ENCODE data around the gene TSPAN13.

Gene TSPAN13

DNA sequence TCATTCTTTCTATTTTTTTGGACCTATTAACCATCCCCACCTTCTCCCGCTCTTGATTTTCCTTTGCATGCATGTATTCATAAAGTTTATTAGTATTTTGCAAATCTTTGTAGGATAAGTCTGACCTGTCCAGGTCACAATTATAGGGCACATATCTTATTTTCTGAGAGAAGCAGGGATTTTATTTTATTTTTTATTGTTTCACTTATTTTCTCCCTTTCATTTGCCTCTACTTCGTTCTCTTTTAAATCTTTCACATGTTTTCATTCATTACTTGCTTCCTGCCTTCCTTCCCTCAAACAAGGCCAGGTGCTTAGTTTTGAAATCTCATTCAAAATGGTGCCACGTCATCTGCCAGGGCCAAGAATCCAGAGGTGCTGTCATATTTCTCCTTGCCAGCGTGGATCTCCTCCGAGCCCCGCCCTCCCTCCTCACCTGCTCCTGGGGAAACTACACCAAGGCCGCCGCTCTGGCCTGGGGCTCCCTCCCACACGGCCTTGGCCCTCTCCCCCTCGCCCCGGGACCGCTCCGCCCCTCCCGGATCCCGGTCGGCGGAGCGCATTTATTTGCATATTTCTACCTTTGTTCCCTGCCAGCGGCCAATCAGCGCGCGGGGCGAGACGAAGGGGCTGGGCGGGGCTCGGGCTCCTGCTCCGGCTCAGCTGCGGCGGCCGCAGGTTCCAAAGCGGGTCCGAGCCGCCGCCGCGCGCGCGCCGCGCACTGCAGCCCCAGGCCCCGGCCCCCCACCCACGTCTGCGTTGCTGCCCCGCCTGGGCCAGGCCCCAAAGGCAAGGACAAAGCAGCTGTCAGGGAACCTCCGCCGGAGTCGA is at the start of gene TSPAN13:
TSS of gene TSPAN13 (plus strand) at position 654 of the 830 bp plus-strand sequence. CDS start 213 bp downstream, outside the sequence.
- peak; percentile 62 for DNase-seq

DNA sequence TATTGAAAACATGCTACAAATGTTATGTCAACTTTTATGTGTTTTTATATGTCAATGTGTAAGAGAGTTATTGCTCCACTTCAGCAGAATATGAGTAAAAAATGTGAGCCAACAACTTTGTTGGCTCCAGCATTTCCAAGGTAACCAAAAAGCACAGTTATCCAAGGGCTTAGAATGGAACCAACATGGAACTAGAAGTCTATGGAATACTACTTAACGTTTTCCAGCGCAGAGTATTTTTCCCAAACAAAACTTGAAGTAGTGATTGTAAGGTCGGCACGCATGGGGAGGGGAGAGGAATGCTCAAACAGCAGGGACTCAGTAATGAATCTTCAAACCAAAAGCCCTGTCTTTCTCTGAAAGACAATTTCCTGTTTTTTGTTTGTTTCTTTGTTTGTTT is 45.0 kb upstream of the TSPAN13 start:
- DNase-seq: no peak

DNA sequence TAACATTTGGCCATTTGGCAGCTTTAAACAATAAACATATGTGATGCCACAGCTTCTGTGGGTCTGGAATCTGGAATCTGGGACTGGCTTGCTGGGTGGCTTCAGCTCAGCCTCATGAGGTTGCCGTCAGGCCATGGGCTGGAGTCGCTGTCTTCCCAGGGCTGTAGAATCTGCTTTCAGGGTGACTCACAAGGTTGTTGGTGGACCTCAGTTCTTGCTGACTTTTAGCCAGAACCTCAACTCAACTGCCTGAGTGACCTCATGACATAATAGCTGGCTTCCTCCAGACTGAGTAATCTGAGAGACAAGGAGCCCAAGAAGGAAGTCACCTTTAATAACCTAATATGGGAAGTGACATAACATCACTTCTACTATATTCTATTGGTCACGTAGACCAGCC is 44.6 kb upstream of the TSPAN13 start:
- DNase-seq: no peak

GRCh38 chr7:16710651-16711050 is 42.9 kb upstream of the TSPAN13 start:
- no peak for DNase-seq

DNA sequence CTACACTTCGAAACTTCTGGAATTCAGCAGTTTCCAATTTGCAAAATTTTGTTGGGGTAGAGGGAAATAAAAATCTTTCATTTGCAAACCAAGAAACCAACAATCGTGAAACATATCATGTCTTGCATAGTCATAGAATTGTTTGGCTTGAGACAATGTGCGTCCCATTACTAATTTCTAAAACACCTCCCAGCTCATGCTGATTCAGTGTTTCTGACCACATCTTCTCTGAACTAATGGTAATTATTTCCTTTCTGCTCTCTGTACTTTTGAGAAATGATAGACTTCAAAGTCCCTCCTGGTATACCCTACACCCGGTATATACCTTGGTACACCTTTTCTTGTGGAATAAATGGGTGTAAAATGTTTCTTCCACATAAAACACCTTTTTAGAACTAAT is 41.8 kb upstream of the TSPAN13 start:
- DNase-seq: no peak

- DNase-seq: no peak
Observed at GRCh38 chr7:16712916-16713315, 40.6 kb upstream of the TSPAN13 start.

DNA sequence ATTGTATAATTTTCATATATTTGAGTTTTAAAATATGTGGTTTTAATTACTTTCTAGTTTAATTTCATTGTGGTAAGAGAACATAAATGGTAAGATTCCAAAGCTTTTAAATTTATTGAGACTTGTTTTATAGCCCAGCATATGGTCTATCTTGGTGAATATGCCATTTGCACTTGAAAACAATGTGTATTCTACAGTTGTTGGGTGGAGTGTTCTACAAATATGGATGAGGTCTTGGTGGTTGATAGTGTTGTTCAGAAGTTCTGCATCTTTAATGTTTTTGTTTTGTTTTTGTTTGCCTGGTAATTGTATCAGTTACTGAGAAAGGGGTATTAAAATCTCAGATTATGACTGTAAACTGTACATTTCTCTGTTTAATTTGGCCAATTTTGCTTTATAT is 37.6 kb upstream of the TSPAN13 start:
- no peak for DNase-seq

GRCh38 chr7:16718111-16718656 is 35.4 kb upstream of the TSPAN13 start:
- no peak for DNase-seq

GRCh38 chr7:16719699-16720098 is 33.9 kb upstream of the TSPAN13 start:
- no peak for DNase-seq

DNA sequence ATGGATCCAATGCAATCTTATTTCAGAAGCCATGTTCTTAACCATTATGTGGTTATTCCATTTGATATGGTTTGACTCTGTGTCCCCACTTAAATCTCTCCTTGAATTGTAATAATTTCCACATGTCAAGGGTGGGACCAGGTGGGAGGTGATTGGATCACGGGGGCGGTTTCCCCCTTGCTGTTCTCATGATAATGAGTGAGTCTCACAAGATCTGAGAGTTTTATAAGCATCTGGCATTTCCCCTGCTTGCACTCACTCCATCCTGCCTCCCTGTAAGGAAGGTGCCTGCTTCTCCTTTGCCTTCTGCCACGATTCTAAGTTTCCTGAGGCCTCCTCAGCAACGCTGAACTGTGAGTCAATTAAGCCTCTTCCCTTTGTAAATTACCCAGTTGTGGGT is 32.0 kb upstream of the TSPAN13 start:
- DNase-seq: no peak

- DNase-seq: no peak
Observed at GRCh38 chr7:16724344-16724743, 29.2 kb upstream of the TSPAN13 start.

DNA sequence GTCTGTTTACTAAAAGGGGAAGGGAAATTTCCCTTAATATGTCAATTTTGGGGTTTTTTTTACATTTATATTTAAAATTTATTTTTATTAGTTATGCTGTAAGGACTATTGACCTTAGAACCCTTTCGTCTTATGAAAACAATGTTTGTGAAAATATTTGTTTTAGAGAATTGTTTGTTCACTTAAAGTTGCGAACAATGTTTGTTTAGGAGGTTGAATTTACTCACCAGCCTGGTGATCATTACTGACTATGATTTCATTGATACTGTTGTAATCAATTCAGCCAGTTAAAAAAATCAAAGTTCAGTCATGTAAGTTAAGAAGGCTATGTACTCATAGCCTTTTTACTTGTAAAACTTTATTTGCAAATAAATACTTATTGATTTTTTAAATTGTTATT is 27.4 kb upstream of the TSPAN13 start:
- DNase-seq: no peak

GRCh38 chr7:16727736-16728135 is 25.8 kb upstream of the TSPAN13 start:
- DNase-seq: no peak

GRCh38 chr7:16728811-16729210 is 24.7 kb upstream of the TSPAN13 start:
- no peak for DNase-seq

DNA sequence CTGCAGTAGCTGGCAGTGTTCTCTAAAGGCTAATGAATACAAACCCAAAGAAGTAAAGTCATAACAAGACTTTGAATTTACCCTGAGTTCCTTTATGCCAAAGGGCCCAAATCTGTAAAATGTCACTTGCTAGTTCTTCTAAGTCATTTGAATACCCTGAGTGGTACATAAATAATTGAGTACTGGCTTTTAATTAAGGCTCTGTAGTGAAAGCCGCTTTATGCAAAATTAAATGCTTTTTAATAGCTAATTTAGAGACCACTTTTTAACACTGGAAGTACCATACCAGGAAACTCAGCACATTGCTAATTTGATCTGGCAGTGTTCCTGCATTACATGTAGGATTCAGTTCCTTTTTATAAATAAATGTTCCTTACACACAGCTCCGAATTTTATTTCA is 24.0 kb upstream of the TSPAN13 start:
- DNase-seq: no peak

GRCh38 chr7:16730937-16731336 is 22.6 kb upstream of the TSPAN13 start:
- no peak for DNase-seq

DNA sequence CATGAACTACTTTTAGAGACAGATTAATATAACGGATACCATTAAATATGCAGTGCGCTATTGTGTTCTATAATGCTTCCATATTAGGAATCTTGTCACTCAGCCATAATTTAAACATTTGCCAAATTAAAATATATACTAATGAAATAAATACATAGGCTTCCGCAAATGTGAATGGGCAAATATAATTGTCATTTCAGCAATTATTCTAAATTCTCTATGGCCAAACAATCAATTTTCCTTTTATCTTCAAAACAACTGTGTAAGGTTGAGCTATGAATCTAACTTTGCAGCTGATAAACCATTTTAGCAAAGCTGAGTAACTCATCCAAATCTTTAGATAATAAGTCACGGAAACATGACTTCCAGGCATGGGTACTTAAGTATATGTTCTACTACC is 20.7 kb upstream of the TSPAN13 start:
- no peak for DNase-seq

DNA sequence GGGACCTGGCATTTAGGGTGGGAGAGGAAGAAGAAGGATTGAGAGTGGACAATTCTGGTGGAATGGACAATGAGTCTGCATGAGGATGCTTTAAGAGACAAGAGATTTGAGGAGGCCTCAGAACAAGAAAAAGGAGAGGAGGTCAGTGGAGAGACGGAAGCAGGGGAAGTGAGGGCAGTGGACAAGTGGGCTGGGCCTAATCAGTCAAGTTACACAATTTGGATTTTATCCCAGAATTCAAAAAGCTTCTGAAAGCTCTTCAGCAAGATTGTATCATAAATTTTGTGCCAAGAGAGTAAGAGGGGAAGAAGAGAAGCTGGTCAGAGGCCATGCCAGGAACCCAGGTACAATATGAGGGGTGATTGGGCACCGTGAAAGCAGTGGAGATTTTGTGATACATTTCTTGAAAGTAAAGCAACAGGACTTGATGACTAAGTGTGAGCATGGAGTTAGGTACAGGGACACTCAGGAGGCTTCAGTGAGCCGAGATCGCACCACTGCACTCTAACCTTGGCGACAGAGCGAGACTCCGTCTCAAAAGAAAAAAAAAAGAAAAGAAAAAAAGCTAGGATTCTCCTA is 19.3 kb upstream of the TSPAN13 start:
- no peak for DNase-seq

- DNase-seq: no peak
Observed at GRCh38 chr7:16735020-16735419, 18.5 kb upstream of the TSPAN13 start.

- no peak for DNase-seq
Observed at GRCh38 chr7:16738011-16738688, 15.4 kb upstream of the TSPAN13 start.

GRCh38 chr7:16739863-16740622 is 13.5 kb upstream of the TSPAN13 start:
- no peak for DNase-seq

GRCh38 chr7:16740623-16740953 is 13.0 kb upstream of the TSPAN13 start:
- DNase-seq: no peak

DNA sequence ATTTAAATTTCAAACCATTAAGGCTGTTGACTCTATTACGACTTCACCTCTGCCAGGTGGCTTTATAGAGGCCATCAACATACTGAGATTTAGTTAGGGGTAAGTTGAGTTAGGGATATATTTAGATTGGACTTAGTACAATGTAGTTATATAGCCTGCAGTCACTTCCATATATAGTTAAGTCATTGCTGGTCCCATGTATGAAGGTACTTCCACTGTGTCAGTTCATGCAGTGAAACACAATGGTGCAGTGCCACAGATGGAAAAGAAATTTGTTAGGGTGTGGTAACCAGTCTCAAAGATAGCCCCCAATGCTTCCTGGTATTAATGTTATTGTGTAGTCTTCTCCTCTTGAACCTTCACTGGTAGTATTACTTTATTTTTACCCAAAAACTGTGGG is 12.6 kb upstream of the TSPAN13 start:
- no peak for DNase-seq

Data from CD4-positive, alpha-beta T cell treated with Interferon gamma for 1 hour (primary cell).